Loucy (cell line): Measurements from ENCODE around the gene FOXP1.

Experiments used
- H2AFZ ChIP-seq: fragments of 200-600 bp; sonication (generic); 2 replicates; pipeline ENCODE4 v1.6.0; 2016; ENCODE audit warnings: antibody characterized with exemption, mild to moderate bottlenecking, low read length, moderate library complexity
- H3F3A ChIP-seq: fragments of 200-600 bp; 2 replicates; pipeline ENCODE4 v1.6.0; 2016; ENCODE audit warnings: antibody characterized with exemption, low read depth, mild to moderate bottlenecking
- H3K27me3 ChIP-seq: fragments of 200-600 bp; sonication (generic); 2 replicates; pipeline ENCODE4 v1.6.1; 2014; ENCODE audit warnings: low read length, mild to moderate bottlenecking; ENCODE audit not compliant: insufficient read depth, poor library complexity, severe bottlenecking
- H3K36me3 ChIP-seq: fragments of 200-600 bp; sonication (generic); 2 replicates; pipeline ENCODE4 v1.6.1; 2016; ENCODE audit warnings: low read length; ENCODE audit not compliant: insufficient read depth
- H3K4me1 ChIP-seq: fragments of 200-600 bp; sonication (generic); 2 replicates; pipeline ENCODE4 v1.5.1; 2014; ENCODE audit warnings: low read length, mild to moderate bottlenecking; ENCODE audit not compliant: insufficient read depth, poor library complexity, severe bottlenecking
- H3K4me2 ChIP-seq: fragments of 200-600 bp; sonication (generic); 2 replicates; pipeline ENCODE4 v1.6.0; 2014; ENCODE audit warnings: antibody characterized with exemption, low read length, low read depth, mild to moderate bottlenecking; ENCODE audit not compliant: poor library complexity, severe bottlenecking
- H3K4me3 ChIP-seq: fragments of 200-600 bp; sonication (generic); 2 replicates; pipeline ENCODE4 v1.5.1; 2014; ENCODE audit warnings: low read length, mild to moderate bottlenecking, mixed read lengths; ENCODE audit not compliant: poor library complexity, severe bottlenecking
- H3K79me2 ChIP-seq: fragments of 200-600 bp; sonication (generic); 2 replicates; pipeline ENCODE4 v1.6.1; 2014; ENCODE audit warnings: low read length; ENCODE audit not compliant: insufficient read depth
- H3K9ac ChIP-seq: fragments of 200-600 bp; sonication (generic); 2 replicates; pipeline ENCODE4 v1.6.0; 2014; ENCODE audit warnings: mild to moderate bottlenecking, low read depth, low read length, moderate library complexity; ENCODE audit not compliant: poor library complexity, severe bottlenecking
- H3K9me2 ChIP-seq: fragments of 200-600 bp; sonication (generic); replicated peaks from 2 replicates; pipeline ENCODE4 v1.6.1; 2016; ENCODE audit warnings: low read depth, low read length, mixed read lengths
- H3K9me3 ChIP-seq: fragments of 200-600 bp; sonication (generic); 2 replicates; pipeline ENCODE4 v1.6.1; 2014; ENCODE audit warnings: mild to moderate bottlenecking, antibody characterized with exemption, low read length, low read depth; ENCODE audit not compliant: insufficient read depth
- H4K20me1 ChIP-seq: fragments of 200-600 bp; sonication (generic); 2 replicates; pipeline ENCODE4 v1.6.0; 2014; ENCODE audit warnings: antibody characterized with exemption, low read length, mild to moderate bottlenecking; ENCODE audit not compliant: insufficient read depth, poor library complexity, severe bottlenecking
- EZH2phosphoT487 ChIP-seq: fragments of 200-600 bp; IDR thresholded peaks from 2 replicates; pipeline ENCODE4 v1.6.1; 2018; ENCODE audit warnings: antibody characterized with exemption, mild to moderate bottlenecking, moderate library complexity, borderline replicate concordance
- TF ChIP-seq, protein P1 (sequence below): fragments of 200-600 bp; sonication (generic); conservative IDR thresholded peaks from 2 replicates; pipeline ENCODE4 v1.5.1; 2014; ENCODE audit warnings: mild to moderate bottlenecking, antibody characterized with exemption, low read length

FOXP1 gene

DNA sequence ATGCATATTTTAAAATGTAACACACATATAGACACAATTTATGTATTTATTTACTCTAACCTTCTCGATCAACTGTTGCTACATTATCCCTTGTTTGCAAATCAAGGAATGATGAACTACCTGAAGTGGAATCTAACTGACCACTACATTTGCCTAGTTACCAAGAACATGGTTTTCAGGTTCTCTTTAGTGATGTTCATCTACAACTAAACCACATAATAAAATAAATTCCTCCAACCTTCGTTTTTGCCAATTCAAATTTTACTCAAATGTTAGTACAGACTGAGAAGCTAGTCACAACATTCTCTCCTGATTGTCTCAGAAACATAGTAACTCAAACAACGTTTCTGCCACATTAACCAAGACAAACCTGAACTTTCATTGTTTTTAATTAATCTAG is 521.9 kb downstream of the FOXP1 start:
- TF ChIP-seq EZH2phosphoT487: no peak
- TF ChIP-seq, protein P1, sequence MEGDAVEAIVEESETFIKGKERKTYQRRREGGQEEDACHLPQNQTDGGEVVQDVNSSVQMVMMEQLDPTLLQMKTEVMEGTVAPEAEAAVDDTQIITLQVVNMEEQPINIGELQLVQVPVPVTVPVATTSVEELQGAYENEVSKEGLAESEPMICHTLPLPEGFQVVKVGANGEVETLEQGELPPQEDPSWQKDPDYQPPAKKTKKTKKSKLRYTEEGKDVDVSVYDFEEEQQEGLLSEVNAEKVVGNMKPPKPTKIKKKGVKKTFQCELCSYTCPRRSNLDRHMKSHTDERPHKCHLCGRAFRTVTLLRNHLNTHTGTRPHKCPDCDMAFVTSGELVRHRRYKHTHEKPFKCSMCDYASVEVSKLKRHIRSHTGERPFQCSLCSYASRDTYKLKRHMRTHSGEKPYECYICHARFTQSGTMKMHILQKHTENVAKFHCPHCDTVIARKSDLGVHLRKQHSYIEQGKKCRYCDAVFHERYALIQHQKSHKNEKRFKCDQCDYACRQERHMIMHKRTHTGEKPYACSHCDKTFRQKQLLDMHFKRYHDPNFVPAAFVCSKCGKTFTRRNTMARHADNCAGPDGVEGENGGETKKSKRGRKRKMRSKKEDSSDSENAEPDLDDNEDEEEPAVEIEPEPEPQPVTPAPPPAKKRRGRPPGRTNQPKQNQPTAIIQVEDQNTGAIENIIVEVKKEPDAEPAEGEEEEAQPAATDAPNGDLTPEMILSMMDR: no peak
- H3K4me3 ChIP-seq: peak overlapping the region; percentile 75
- no peaks in the 10 kb centered on the region for H3K27me3 ChIP-seq
- no peak overlapping the region for H2AFZ ChIP-seq
- peaks cover 82% of the 10 kb centered on the region for H3K79me2 ChIP-seq
- peak overlapping the region; percentile 76 for H3K9ac ChIP-seq
- H3K4me2 ChIP-seq: peak overlapping the region; percentile 95
- H3K9me2 ChIP-seq: no peaks in the 10 kb centered on the region
- H3K36me3 ChIP-seq: no peaks in the 10 kb centered on the region
- no peaks in the 10 kb centered on the region for H3K9me3 ChIP-seq
- peaks cover 59% of the 10 kb centered on the region for H4K20me1 ChIP-seq
- no peaks in the 10 kb centered on the region for H3F3A ChIP-seq
- H3K4me1 ChIP-seq: peaks cover 81% of the 10 kb centered on the region

DNA sequence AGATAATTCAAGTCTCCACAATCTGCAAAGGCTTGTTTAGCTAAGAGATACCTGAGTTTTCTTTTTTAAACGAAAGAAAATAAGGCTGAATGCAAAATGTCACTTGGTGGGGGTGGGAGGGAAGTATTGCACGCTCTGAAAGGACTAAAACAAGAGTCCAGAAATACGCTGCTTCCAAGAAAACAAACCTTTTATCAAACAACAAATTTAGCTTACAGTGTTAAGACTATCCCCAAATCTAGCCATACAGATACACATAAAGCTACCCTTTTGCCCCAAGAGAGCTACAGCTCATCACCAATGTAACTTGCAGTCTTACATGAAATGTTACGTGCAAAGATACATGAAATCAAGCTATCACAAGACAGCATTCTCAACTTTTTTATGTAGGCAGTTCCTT is 522.5 kb downstream of the FOXP1 start:
- TF ChIP-seq, protein P1: no peak
- no peak for TF ChIP-seq EZH2phosphoT487
- H3K27me3 ChIP-seq: no peaks in the 10 kb centered on the region
- peaks cover 63% of the 10 kb centered on the region for H4K20me1 ChIP-seq
- no peaks in the 10 kb centered on the region for H3K9me2 ChIP-seq
- peaks cover 87% of the 10 kb centered on the region for H3K79me2 ChIP-seq
- H3K36me3 ChIP-seq: no peaks in the 10 kb centered on the region
- no peaks in the 10 kb centered on the region for H3K9me3 ChIP-seq
- H3K4me2 ChIP-seq: peak overlapping the region; percentile 95
- H3F3A ChIP-seq: no peaks in the 10 kb centered on the region
- peak overlapping the region; percentile 76 for H3K9ac ChIP-seq
- H3K4me3 ChIP-seq: peak overlapping the region; percentile 75
- H3K4me1 ChIP-seq: peaks cover 80% of the 10 kb centered on the region
- no peak overlapping the region for H2AFZ ChIP-seq

DNA sequence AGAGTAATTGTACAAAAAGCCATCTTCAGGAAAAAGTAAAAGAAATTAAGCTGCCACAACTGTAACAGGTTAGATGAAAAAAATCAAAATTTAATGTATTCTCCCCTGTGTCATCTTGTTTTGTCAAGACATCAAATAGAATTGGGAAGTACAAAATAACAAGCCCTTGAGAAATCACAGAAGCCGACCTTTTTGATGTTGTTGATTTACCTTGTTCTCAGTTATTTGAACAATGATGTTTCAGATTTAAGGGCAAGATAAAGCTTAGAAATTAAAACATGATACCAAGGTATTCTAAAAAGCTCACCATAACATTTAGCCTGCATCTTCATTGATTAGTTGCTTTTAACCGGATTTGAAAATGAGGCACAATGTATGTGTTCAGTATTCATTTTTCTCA is 523.0 kb downstream of the FOXP1 start:
- TF ChIP-seq, protein P1: no peak
- TF ChIP-seq EZH2phosphoT487: no peak
- no peaks in the 10 kb centered on the region for H3F3A ChIP-seq
- H3K4me3 ChIP-seq: peak overlapping the region; percentile 75
- H3K9ac ChIP-seq: peak overlapping the region; percentile 76
- no peaks in the 10 kb centered on the region for H3K36me3 ChIP-seq
- H3K9me2 ChIP-seq: no peaks in the 10 kb centered on the region
- no peak overlapping the region for H2AFZ ChIP-seq
- H4K20me1 ChIP-seq: peaks cover 63% of the 10 kb centered on the region
- H3K4me2 ChIP-seq: peak overlapping the region; percentile 95
- H3K27me3 ChIP-seq: no peaks in the 10 kb centered on the region
- peaks cover 89% of the 10 kb centered on the region for H3K79me2 ChIP-seq
- H3K4me1 ChIP-seq: peaks cover 75% of the 10 kb centered on the region
- no peaks in the 10 kb centered on the region for H3K9me3 ChIP-seq
